Peyer's patch (tissue), 4 donors: Measurements from ENCODE around the gene ATCAY.
"Not testable (repeated sequence)": the region's sequence is repeated elsewhere in the genome, so short reads cannot be mapped to it uniquely, and the experiment has no call there.

Source experiments
- CTCF ChIP-seq, 6 experiments: fragments of 450-650 bp in 4 of 6; fragments of 200-600 bp in 2 of 6; sonication (generic) in 1 of 6; IDR thresholded peaks; one replicate each; pipeline ENCODE4 v1.5.1; 2017 to 2019; ENCODE audit warnings: antibody characterized with exemption in 6 of 6, mild to moderate bottlenecking in 3 of 6, moderate library complexity in 1 of 6
- POLR2A ChIP-seq, 2 donors: fragments of 450-650 bp; IDR thresholded peaks; one replicate each; pipeline ENCODE4 v1.5.1; 2017; ENCODE audit warnings: antibody characterized with exemption in 2 of 2, mild to moderate bottlenecking in 2 of 2, moderate library complexity in 2 of 2

- not testable (repeated sequence) for TF ChIP-seq POLR2A, CTCF (IDR thresholded peaks at IDR 0.05)
Measured at GRCh38 chr19:3938300-3938950, 57.9 kb downstream of the ATCAY start.
